Measurements from ENCODE around the gene CAMK2D. TPM values are rescaled to one million over a fixed set of nuclear protein-coding genes. Genes with fewer than 3 reads are reported as not detected.

Gene CAMK2D
- total and polyA plus RNA-seq, 10 donors, result 5.9 to 44.2 (median 33.3) TPM

GRCh38 chr4:113730467-113731216 is 30.9 kb downstream of the CAMK2D start:
- TF ChIP-seq POLR2AphosphoS5 (IDR thresholded peaks at IDR 0.05), result no peak
- no peak for TF ChIP-seq POLR2A (IDR thresholded peaks at IDR 0.05)
- TF ChIP-seq, protein P1, sequence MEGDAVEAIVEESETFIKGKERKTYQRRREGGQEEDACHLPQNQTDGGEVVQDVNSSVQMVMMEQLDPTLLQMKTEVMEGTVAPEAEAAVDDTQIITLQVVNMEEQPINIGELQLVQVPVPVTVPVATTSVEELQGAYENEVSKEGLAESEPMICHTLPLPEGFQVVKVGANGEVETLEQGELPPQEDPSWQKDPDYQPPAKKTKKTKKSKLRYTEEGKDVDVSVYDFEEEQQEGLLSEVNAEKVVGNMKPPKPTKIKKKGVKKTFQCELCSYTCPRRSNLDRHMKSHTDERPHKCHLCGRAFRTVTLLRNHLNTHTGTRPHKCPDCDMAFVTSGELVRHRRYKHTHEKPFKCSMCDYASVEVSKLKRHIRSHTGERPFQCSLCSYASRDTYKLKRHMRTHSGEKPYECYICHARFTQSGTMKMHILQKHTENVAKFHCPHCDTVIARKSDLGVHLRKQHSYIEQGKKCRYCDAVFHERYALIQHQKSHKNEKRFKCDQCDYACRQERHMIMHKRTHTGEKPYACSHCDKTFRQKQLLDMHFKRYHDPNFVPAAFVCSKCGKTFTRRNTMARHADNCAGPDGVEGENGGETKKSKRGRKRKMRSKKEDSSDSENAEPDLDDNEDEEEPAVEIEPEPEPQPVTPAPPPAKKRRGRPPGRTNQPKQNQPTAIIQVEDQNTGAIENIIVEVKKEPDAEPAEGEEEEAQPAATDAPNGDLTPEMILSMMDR (IDR thresholded peaks at IDR 0.05 in 8 of 11, conservative IDR thresholded peaks at IDR 0.05 in 3 of 11), result no peak
- Histone ChIP-seq H3K36me3 (no peaks in the 10 kb centered on the region), H3K4me3 (no peak overlapping the region), H3K27me3 (replicated peaks in 1 of 7) (no peaks in the 10 kb centered on the region), H3K4me1 (peaks cover 0 to 65% (median 13%) of the 10 kb centered on the region in 6 donors), H3K9me3 (no peaks in the 10 kb centered on the region), H3K27ac (no peak overlapping the region)
- DNase-seq, result no peak
- intact Hi-C loops (cut with DNase I; ENCODE audit: low total_unique reads), result no loop called here
- WGBS, 5 donors, result 84 to 96% (median 92%) methylated on average over 2 of the region's 2 CpGs

GRCh38 chr4:113727802-113728201 is 33.7 kb downstream of the CAMK2D start:
- DNase-seq, result no peak
- H3K4me1 ChIP-seq, result peaks cover 0 to 46% (median 10%) of the 10 kb centered on the region in 6 donors
- no peak overlapping the region for H3K4me3 ChIP-seq
- no peaks in the 10 kb centered on the region for H3K36me3 ChIP-seq
- no peak overlapping the region for H3K27ac ChIP-seq
- H3K9me3 ChIP-seq, result no peaks in the 10 kb centered on the region
- no peaks in the 10 kb centered on the region for H3K27me3 ChIP-seq (replicated peaks in 1 of 7)
- intact Hi-C loops (cut with DNase I; ENCODE audit: low total_unique reads), result no loop called here
- WGBS, 5 donors, result 53 to 76% (median 57%) methylated on average over 1 of the region's 1 CpG
- TF ChIP-seq, protein P1 (IDR thresholded peaks at IDR 0.05 in 8 of 11, conservative IDR thresholded peaks at IDR 0.05 in 3 of 11), result no peak
- TF ChIP-seq POLR2A (IDR thresholded peaks at IDR 0.05) (no peak), POLR2AphosphoS5 (IDR thresholded peaks at IDR 0.05) (no peak)

DNA sequence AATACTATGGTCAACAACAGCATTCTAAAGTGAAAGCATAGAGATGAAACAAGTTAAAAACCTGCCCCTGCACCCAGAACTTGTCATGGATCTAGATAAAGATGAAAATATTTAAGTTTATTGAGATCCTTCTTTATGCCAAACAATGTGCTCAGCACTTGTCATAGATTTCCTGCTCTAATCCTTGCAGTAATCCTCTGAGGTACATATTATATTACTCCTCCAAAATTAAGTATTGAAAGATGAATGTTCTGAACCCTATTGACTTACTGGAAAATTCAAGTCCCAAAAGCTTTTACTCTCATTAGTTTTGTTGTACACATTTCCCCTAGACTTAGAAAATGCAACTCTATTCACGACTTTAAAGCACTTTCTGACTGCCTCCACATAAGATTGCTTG is 35.6 kb downstream of the CAMK2D start:
- TF ChIP-seq POLR2A (IDR thresholded peaks at IDR 0.05) (no peak), POLR2AphosphoS5 (IDR thresholded peaks at IDR 0.05) (no peak)
- TF ChIP-seq, protein P1 (IDR thresholded peaks at IDR 0.05 in 8 of 11, conservative IDR thresholded peaks at IDR 0.05 in 3 of 11), result no peak

DNA sequence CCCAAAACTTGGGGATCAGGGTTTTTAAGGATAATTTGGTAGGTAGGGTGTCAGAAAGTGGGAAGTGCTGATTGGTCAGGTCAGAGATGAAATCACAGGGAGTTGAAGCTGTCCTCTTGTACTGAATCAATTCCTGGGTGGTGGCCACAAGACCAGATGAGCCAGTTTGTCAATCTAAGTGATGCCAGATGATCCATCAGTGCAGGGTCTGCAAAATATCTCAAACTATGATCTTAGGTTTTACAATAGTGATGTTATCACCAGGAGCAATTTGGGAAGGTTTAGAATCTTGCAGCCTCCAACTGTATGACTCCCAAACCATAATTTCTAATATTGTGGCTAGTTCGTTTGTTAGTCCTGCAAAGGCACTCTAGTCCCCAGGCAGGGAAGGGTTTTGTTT is 43.3 kb downstream of the CAMK2D start:
- H3K4me3 ChIP-seq, result no peak overlapping the region
- intact Hi-C loops (cut with DNase I; ENCODE audit: low total_unique reads), result no loop called here
- TF ChIP-seq POLR2AphosphoS5 (IDR thresholded peaks at IDR 0.05) (no peak), POLR2A (IDR thresholded peaks at IDR 0.05) (no peak)
- TF ChIP-seq, protein P1 (IDR thresholded peaks at IDR 0.05 in 8 of 11, conservative IDR thresholded peaks at IDR 0.05 in 3 of 11), result no peak
- H3K36me3 ChIP-seq, result no peaks in the 10 kb centered on the region
- no peak overlapping the region for H3K27ac ChIP-seq
- no peak for DNase-seq
- H3K4me1 ChIP-seq, result peaks cover 0 to 15% (median 0%) of the 10 kb centered on the region in 6 donors
- no peaks in the 10 kb centered on the region for H3K27me3 ChIP-seq (replicated peaks in 1 of 7)
- 82 to 100% (median 95%) methylated on average over 1 of the region's 1 CpG for WGBS, 5 donors
- no peaks in the 10 kb centered on the region for H3K9me3 ChIP-seq

More for the DNA sequence above, 35.6 kb downstream of the CAMK2D start:
- Histone ChIP-seq H3K4me1 (peaks cover 0 to 53% (median 8%) of the 10 kb centered on the region in 6 donors), H3K4me3 (no peak overlapping the region), H3K27ac (no peak overlapping the region), H3K36me3 (no peaks in the 10 kb centered on the region), H3K9me3 (no peaks in the 10 kb centered on the region), H3K27me3 (replicated peaks in 1 of 7) (no peaks in the 10 kb centered on the region)
- no peak for DNase-seq
- intact Hi-C loops (cut with DNase I; ENCODE audit: low total_unique reads), result no loop called here
- 84 to 97% (median 94%) methylated on average over 1 of the region's 1 CpG for WGBS, 5 donors
